Right lobe of liver (tissue), 6 donors: ENCODE data around the gene PPM1L. TPM values are rescaled to one million over a fixed set of nuclear protein-coding genes. Genes with fewer than 3 reads are reported as not detected.

Experiments
- ATAC-seq, 4 donors: fragments of 200-7000 bp; cut with Tn5 transposase; one replicate each; pipeline ENCODE4 v1.9.1; 2020; ENCODE audit warnings: mild to moderate bottlenecking in 4 of 4, moderate library complexity in 4 of 4
- DNase-seq, 3 donors: peaks; one replicate each; pipeline ENCODE4 v3.0.0-alpha.2; 2020
- H3K27ac ChIP-seq, 3 donors: fragments of 200-600 bp; one replicate each; pipeline ENCODE4 v1.8.0; 2022
- H3K27me3 ChIP-seq, 2 donors: fragments of 200-600 bp; one replicate each; pipeline ENCODE4 v1.8.0; 2022
- H3K36me3 ChIP-seq, 4 donors: fragments of 200-600 bp; sonication (generic) in 1 of 4; one replicate each; pipeline versions ENCODE4 v1.5.1 to v1.8.0; 2017 to 2022; ENCODE audit warnings: control low read depth in 1 of 4
- H3K4me1 ChIP-seq, 4 donors: fragments of 200-600 bp; sonication (generic) in 1 of 4; one replicate each; pipeline versions ENCODE4 v1.5.1 to v1.8.0; 2017 to 2022; ENCODE audit warnings: control low read depth in 1 of 4
- H3K4me3 ChIP-seq, 3 donors: fragments of 200-600 bp; one replicate each; pipeline ENCODE4 v1.8.0; 2022
- H3K9me3 ChIP-seq, 4 donors: fragments of 200-600 bp; sonication (generic) in 1 of 4; one replicate each; pipeline versions ENCODE4 v1.5.1 to v1.8.0; 2017 to 2022; ENCODE audit warnings: control low read depth in 1 of 4
- CTCF ChIP-seq, 4 donors: fragments of 200-600 bp in 3 of 4; fragments of 450-650 bp in 1 of 4; IDR thresholded peaks; one replicate each; pipeline versions ENCODE4 v1.5.1 to v1.8.0; 2016 to 2022; ENCODE audit warnings: antibody characterized with exemption in 4 of 4, mild to moderate bottlenecking in 2 of 4
- POLR2A ChIP-seq: fragments of 450-650 bp; IDR thresholded peaks from one replicate; pipeline ENCODE4 v1.6.1; 2017; ENCODE audit warnings: antibody characterized with exemption, mild to moderate bottlenecking
- WGBS: methylation state at CpG from one replicate; pipeline ENCODE4 v1.1.6; 2018; ENCODE audit warnings: low coverage, low lambda C conversion rate; ENCODE audit not compliant: insufficient coverage; ENCODE audit errors: missing lambda C conversion rate; 5-methylcytosine and 5-hydroxymethylcytosine counted together
- intact Hi-C, 2 donors: fragments of 100-400 bp; cut with DNase I; formaldehyde crosslinking; loops; one replicate each; pipeline versions ENCODE4 v1.11.2 to v1.14.1; 2022
- total RNA-seq, 6 experiments: library from RNA; depleted of rRNA in 2 of 6; stranded (reverse); fragments of >200 nt in 2 of 6; fragmentation: NEBNext Ultra II Directional in 3 of 6; extraction: Animal tissue kit (Norgen Biotek cat#: 25700) in 3 of 6; gene quantifications; one replicate each; pipeline versions ENCODE4 v1.1.0 to v1.2.4, GENCODE V29; 2016 to 2023
- donor health status: DM: no; HTN: yes; CAD: no.
- donor health status: DM: no; HTN: no; CAD: no.
- donor health status: DM: no; HTN: no; CAD: no.
- donor health status: DM: no; HTN: yes; CAD: no.
- donor health status: DM: no; HTN: yes; CAD: no.

PPM1L gene
- total RNA-seq, 6 experiments from 2014 or later: 6.9 to 25.4 (median 14.7) TPM

GRCh38 chr3:160757233-160758106 lies 1.4 kb downstream of the PPM1L start:
- peak overlapping the region; percentile 12 to 78 (median 71) for H3K4me3 ChIP-seq

DNA sequence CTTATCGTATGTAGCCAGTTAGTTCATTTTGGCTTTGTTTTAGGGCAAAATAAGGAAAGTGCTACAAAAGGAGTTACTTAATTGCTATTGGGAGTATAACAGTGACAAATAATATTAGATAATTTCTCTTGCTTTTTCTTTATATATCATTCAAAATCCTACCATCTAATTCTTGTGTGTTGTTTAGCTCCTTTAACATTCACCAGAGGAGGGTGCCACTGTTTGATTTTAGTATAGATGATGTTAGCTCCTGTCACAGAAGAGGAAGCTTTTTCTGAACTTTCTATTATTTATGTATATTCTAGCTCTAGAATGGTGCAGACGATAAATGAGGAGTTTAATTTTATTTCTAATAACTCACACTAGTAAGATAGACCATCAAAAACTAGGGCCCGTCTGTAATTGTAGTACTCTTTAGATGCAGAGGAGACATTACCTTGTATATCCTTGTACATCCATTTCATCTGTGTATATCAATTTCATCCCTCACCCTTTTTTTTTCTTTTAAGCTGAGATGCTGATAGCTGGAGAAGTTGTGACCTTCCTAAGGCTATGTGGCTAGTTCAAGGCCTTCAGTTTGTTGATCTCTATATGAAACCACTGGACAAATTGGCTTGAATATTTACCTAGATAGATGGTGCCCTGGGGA lies 3.0 kb downstream of the PPM1L start:
- Histone ChIP-seq H3K9me3 (no peaks in the 10 kb centered on the region), H3K36me3 (no peaks in the 10 kb centered on the region), H3K27ac (no peak overlapping the region), H3K27me3 (no peaks in the 10 kb centered on the region), H3K4me3 (no peak overlapping the region), H3K4me1 (peaks cover 0 to 15% (median 0%) of the 10 kb centered on the region in 4 donors)
- TF ChIP-seq CTCF (IDR thresholded peaks at IDR 0.05) (peak in 2 of 4 donors; percentile 7), POLR2A (no peak)
- intact Hi-C loops: no loop called here
- WGBS: 91% methylated on average over 3 of the region's 3 CpGs
- no peak for DNase-seq
- no peak for ATAC-seq

More at GRCh38 chr3:160757233-160758106, 1.4 kb downstream of the PPM1L start:
- no peak for ATAC-seq
- peak overlapping the region in 2 of 3 donors; percentile 3 to 12 for H3K27ac ChIP-seq
- H3K27me3 ChIP-seq: no peaks in the 10 kb centered on the region
- intact Hi-C loops: no loop called here
- no peaks in the 10 kb centered on the region for H3K36me3 ChIP-seq
- DNase-seq: peak; percentile 29 to 65 (median 64)
- 19% methylated on average over 14 of the region's 20 CpGs for WGBS
- no peaks in the 10 kb centered on the region for H3K9me3 ChIP-seq
- TF ChIP-seq POLR2A (no peak), CTCF (IDR thresholded peaks at IDR 0.05) (no peak)
- peaks cover 0 to 21% (median 0%) of the 10 kb centered on the region in 4 donors for H3K4me1 ChIP-seq

DNA sequence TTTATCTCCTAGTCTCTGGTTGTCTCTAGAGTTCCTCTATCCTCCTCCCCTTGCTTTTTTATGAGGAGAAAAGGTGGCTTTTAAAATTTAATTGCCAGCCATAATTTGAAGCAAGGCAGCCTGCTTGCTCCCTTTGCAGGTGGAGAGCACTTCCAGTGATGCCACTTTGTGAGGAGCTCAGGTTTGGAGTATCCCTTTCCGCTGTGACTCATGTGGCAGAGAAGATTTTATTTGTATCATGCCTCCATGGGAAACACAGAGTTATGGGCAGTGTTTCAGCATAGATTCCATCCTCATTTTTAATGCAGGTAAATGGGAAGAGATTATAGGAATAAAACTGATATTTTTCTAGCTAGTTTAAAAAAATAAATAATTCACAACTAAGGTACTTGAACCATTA lies 7.0 kb downstream of the PPM1L start:
- intact Hi-C loops: no loop called here

GRCh38 chr3:160765211-160765610 lies 9.2 kb downstream of the PPM1L start:
- intact Hi-C loops: no loop called here
- H3K36me3 ChIP-seq: no peaks in the 10 kb centered on the region
- H3K4me3 ChIP-seq: no peak overlapping the region
- 67% methylated on average over 1 of the region's 1 CpG for WGBS
- no peak for TF ChIP-seq CTCF (IDR thresholded peaks at IDR 0.05)
- no peak for TF ChIP-seq POLR2A
- H3K4me1 ChIP-seq: no peaks in the 10 kb centered on the region
- no peaks in the 10 kb centered on the region for H3K9me3 ChIP-seq
- no peak for ATAC-seq
- H3K27me3 ChIP-seq: no peaks in the 10 kb centered on the region
- DNase-seq: no peak
- H3K27ac ChIP-seq: no peak overlapping the region

More for the DNA sequence above, 7.0 kb downstream of the PPM1L start:
- ATAC-seq (no peak), DNase-seq (no peak)
- Histone ChIP-seq H3K27me3 (no peaks in the 10 kb centered on the region), H3K4me1 (peaks cover 0 to under 1% (median 0%) of the 10 kb centered on the region in 4 donors), H3K36me3 (no peaks in the 10 kb centered on the region), H3K4me3 (no peak overlapping the region), H3K27ac (no peak overlapping the region), H3K9me3 (no peaks in the 10 kb centered on the region)
- WGBS: 100% methylated on average over 1 of the region's 1 CpG
- no peak for TF ChIP-seq CTCF (IDR thresholded peaks at IDR 0.05)
- TF ChIP-seq POLR2A: no peak
